Measurements from ENCODE around the gene SMDT1. TPM values are rescaled to one million over a fixed set of nuclear protein-coding genes. Genes with fewer than 3 reads are reported as not detected.

Gene SMDT1
- total and polyA plus RNA-seq, 2 of the 4 experiments (the other 2 are of a cell fraction): 2.3 to 15.7 TPM

DNA sequence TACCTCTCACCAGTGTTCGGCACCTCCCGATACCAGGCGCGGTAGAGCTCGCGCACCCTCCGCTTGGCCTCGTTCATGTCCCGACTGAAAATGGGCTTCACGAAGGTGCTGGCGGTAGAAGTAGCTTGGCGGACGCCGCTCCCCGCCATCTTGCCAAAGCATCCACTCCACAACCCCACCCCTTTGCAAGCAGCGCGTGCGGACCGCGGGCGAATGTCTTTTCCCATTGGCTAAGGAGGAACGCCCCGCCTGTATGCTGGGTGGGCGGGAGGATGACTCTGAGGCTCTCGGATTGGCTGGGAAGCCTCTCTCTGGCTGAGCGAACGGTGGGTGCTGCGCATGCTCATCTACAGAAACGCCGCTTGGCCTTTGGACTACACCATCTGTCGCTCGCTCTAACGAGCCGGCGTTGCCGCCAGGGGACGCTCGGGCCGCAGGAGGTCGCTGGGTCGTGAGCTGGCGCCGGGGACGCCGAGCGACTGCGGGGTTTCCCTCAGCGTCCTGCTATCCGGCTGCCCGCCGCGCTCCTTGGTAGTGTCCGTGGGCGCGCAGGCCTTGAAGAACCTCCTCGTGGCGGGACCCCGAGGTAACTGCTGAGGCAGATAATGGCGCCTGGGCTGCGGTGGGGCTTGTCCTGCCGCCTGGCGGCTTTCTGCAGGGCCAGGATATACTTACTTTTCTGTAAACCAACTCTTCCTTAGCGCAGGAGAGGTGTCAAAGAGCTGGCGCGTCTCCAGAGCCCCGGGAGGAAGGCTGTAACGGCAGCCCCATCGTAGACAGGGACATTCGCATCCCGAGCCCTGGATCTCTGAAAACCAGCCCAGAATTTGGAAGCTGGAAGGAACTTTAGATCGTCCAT lies 11.3 kb downstream of the SMDT1 start, which contains the start of gene NDUFA6 (continued):
- peak; percentile 96 for TF ChIP-seq POLR2A (IDR thresholded peaks at IDR 0.05; ENCODE audit: low read depth, low read length)
- TF ChIP-seq BHLHE40 (IDR thresholded peaks at IDR 0.05; ENCODE audit: low read depth, low read length): peak; percentile 81
- no peak for TF ChIP-seq MAFK (IDR thresholded peaks at IDR 0.05; ENCODE audit: low read depth, low read length)
- no peak for TF ChIP-seq RCOR1 (IDR thresholded peaks at IDR 0.05; ENCODE audit: insufficient replicate concordance, low read length)

DNA sequence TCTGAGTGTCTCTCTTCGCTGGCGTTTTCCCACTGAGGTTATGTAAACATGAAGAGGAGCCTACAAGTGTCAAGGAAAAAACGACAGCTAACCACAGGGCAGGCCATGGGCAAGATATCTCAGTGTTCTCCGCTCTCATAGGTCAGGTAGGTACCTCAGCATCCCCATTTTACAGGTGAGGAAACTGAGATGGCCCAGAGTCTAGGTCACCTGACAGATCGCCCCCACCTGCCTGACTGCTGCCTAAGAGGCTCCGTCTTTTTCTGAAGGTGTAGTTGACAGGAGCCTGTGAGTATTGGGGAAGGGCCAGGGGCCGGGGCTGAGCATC lies 11.9 kb downstream of the SMDT1 start:
- Histone ChIP-seq H3K9me3 (ENCODE audit: control insufficient read depth, insufficient read depth, low read length) (no peaks in the 10 kb centered on the region), H2BK20ac (ENCODE audit: low read depth, low read length) (no peak overlapping the region), H4K20me1 (ENCODE audit: insufficient read depth, low read length) (peaks cover 14% of the 10 kb centered on the region; the same call in 1 of the 2 replicates), H4K8ac (ENCODE audit: low read depth in 2 of 2, low read length in 2 of 2) (peak overlapping the region; percentile 11 to 51; a peak in 3 of 4 replicates), H4K5ac (ENCODE audit: low read depth, low read length) (no peak overlapping the region), H3K79me1 (ENCODE audit: low read depth in 1 of 2, low read length in 2 of 2) (peaks cover 11 to 32% of the 10 kb centered on the region in 2 experiments; a peak in 3 of 4 replicates), H3K14ac (replicated peaks; ENCODE audit: low read depth, low read length) (peak overlapping the region; percentile 56), H3K27ac (ENCODE audit: insufficient read depth, low read length) (no peak overlapping the region; the same call in 1 of the 2 replicates), H3K36me3 (ENCODE audit: control insufficient read depth, insufficient read depth, low read length) (peaks cover 5% of the 10 kb centered on the region), H3K18ac (ENCODE audit: low read depth, low read length) (no peak overlapping the region), H2BK5ac (ENCODE audit: low read depth, low read length, poor library complexity, severe bottlenecking) (no peak overlapping the region), H3K4me2 (ENCODE audit: low read depth, low read length) (peak overlapping the region; percentile 63), H3K9me1 (ENCODE audit: insufficient read depth, low read length) (peaks cover 3% of the 10 kb centered on the region; the same call in 1 of the 2 replicates), H2AFZ (replicated peaks; ENCODE audit: low read length, poor library complexity) (peak overlapping the region; percentile 100), H4K91ac (ENCODE audit: insufficient read depth, low read depth, low read length) (no peak overlapping the region), H3K4me1 (ENCODE audit: control insufficient read depth, insufficient read depth, low read length) (peaks cover 2% of the 10 kb centered on the region; the same call in 1 of the 2 replicates), H3K56ac (ENCODE audit: extremely low read depth, insufficient read depth, low read length) (peak overlapping the region; percentile 22; the same call in 1 of the 2 replicates), H2BK15ac (ENCODE audit: low read depth, low read length) (no peak overlapping the region), H2AK5ac (ENCODE audit: low read depth, low read length) (peak overlapping the region; percentile 58), H3K4me3 (ENCODE audit: insufficient read depth, low read depth, low read length) (peak overlapping the region; percentile 41), H3K23ac (ENCODE audit: low read depth, low read length) (peak overlapping the region; percentile 82; the same call in 1 of the 2 replicates), H3K9ac (ENCODE audit: low read depth, low read length) (peak overlapping the region; percentile 23), H2BK120ac (ENCODE audit: low read depth, low read length) (0 out of 2 replicates have a peak overlapping the region, but pooled peaks have one; percentile 23), H2AK9ac (replicated peaks; ENCODE audit: low read depth, low read length, poor library complexity) (peak overlapping the region; percentile 80), H3K4ac (ENCODE audit: low read depth, low read length) (peak overlapping the region; percentile 29; the same call in 1 of the 2 replicates), H3K27me3 (ENCODE audit: control insufficient read depth, insufficient read depth, low read length) (no peaks in the 10 kb centered on the region)
- intact Hi-C loops (cut with micrococcal nuclease) (loop anchor here (1.0 to 10.0 kb wide), 5 partner anchors 163 to 383 kb away; no protein-coding TSS in a partner anchor), in situ Hi-C loops (cut with MboI; ENCODE audit: low sequenced_read_pairs) (no loop called here), dilution Hi-C loops (cut with HindIII; ENCODE audit: low sequenced_read_pairs, unreplicated experiment) (no loop called here)
- no CpG with 5 or more reads among the region's 7 CpGs for WGBS, 2 experiments (ENCODE audit: extremely low coverage in 2 of 2, insufficient read length in 1 of 2)
- ChIA-PET CTCF (interaction anchor here (0.6 to 1.7 kb wide), 11 partner anchors 16 to 353 kb away, joined by 3 to 7 read pairs (median 4); partner anchors contain the start of genes NAGA and NFAM1), POLR2A (ENCODE audit: unreplicated experiment) (interaction anchor here (0.6 to 1.3 kb wide), 2 partner anchors 45 to 353 kb away, joined by 3 to 7 read pairs; no protein-coding TSS in a partner anchor)
- no TSS peak for BruUV-seq (replicated peaks)
- DNase-seq (no peak), ATAC-seq (ENCODE audit: low read depth) (no peak)
- TF ChIP-seq POLR2A (IDR thresholded peaks at IDR 0.05; ENCODE audit: low read depth, low read length) (no peak), CEBPB (IDR thresholded peaks at IDR 0.05; ENCODE audit: low read depth, low read length) (no peak), MXI1 (IDR thresholded peaks at IDR 0.05; ENCODE audit: borderline replicate concordance, low read depth, low read length) (no peak), MAFK (IDR thresholded peaks at IDR 0.05; ENCODE audit: low read depth, low read length) (no peak), RFX5 (IDR thresholded peaks at IDR 0.05; ENCODE audit: low read depth, low read length) (no peak)
- TF ChIP-seq, protein P1, sequence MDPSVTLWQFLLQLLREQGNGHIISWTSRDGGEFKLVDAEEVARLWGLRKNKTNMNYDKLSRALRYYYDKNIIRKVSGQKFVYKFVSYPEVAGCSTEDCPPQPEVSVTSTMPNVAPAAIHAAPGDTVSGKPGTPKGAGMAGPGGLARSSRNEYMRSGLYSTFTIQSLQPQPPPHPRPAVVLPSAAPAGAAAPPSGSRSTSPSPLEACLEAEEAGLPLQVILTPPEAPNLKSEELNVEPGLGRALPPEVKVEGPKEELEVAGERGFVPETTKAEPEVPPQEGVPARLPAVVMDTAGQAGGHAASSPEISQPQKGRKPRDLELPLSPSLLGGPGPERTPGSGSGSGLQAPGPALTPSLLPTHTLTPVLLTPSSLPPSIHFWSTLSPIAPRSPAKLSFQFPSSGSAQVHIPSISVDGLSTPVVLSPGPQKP (IDR thresholded peaks at IDR 0.05; ENCODE audit: borderline replicate concordance, low read depth, low read length): no peak
- TF ChIP-seq, protein P2, sequence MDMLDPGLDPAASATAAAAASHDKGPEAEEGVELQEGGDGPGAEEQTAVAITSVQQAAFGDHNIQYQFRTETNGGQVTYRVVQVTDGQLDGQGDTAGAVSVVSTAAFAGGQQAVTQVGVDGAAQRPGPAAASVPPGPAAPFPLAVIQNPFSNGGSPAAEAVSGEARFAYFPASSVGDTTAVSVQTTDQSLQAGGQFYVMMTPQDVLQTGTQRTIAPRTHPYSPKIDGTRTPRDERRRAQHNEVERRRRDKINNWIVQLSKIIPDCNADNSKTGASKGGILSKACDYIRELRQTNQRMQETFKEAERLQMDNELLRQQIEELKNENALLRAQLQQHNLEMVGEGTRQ (IDR thresholded peaks at IDR 0.05; ENCODE audit: low read depth, low read length): no peak
- TF ChIP-seq, protein P3, sequence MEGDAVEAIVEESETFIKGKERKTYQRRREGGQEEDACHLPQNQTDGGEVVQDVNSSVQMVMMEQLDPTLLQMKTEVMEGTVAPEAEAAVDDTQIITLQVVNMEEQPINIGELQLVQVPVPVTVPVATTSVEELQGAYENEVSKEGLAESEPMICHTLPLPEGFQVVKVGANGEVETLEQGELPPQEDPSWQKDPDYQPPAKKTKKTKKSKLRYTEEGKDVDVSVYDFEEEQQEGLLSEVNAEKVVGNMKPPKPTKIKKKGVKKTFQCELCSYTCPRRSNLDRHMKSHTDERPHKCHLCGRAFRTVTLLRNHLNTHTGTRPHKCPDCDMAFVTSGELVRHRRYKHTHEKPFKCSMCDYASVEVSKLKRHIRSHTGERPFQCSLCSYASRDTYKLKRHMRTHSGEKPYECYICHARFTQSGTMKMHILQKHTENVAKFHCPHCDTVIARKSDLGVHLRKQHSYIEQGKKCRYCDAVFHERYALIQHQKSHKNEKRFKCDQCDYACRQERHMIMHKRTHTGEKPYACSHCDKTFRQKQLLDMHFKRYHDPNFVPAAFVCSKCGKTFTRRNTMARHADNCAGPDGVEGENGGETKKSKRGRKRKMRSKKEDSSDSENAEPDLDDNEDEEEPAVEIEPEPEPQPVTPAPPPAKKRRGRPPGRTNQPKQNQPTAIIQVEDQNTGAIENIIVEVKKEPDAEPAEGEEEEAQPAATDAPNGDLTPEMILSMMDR (conservative IDR thresholded peaks at IDR 0.05; ENCODE audit: low read depth, low read length): no peak
